Activated CD4-positive, alpha-beta T cell treated with anti-CD3 and anti-CD28 coated beads for 48 hours (primary cell): ENCODE data around the gene OLR1.
"Not testable (repeated sequence)": the region's sequence is repeated elsewhere in the genome, so short reads cannot be mapped to it uniquely, and the experiment has no call there.

Source experiments
- DNase-seq: peaks from one replicate; pipeline ENCODE4 v3.0.0-alpha.2; 2020

Gene OLR1

DNA sequence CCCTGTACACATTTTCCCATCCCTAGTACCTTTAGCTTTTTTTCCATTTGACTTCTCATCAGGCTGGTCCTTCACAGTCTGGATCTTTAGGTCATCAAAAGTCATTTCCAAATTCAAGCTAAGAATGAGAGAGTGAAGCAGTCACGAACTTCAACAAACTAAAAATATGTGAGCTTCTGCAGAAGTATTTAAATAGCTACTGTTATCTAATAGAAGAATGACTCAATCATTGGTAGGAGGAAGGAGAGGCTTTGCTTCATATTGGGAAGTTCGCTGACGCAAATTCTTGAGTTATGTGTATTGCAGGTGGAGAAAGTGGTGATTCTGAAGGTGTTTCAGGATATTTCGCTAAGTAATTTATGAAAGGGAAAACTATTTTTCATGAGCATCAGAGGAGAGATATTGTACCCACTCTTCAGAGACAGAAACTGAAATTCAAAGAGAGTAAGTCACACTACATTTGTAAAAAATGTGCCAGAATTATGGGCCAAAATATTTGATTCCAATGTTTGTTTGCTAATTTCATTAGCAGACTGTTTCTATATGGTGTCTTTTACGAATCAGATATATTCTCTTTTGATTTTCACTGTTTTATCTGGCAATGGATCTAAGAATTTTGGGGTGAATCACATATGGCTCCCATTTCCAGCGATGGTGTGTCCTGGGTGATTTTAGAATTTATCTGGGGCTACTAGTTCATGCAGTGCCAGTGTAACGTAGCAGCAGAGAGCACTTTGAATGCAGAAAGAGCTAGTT lies at the start of gene OLR1:
TSS of gene OLR1 (minus strand) at position 160 of the 756 bp plus-strand sequence. CDS start at position 105, 55 bp downstream.
- DNase-seq = no peak

DNA sequence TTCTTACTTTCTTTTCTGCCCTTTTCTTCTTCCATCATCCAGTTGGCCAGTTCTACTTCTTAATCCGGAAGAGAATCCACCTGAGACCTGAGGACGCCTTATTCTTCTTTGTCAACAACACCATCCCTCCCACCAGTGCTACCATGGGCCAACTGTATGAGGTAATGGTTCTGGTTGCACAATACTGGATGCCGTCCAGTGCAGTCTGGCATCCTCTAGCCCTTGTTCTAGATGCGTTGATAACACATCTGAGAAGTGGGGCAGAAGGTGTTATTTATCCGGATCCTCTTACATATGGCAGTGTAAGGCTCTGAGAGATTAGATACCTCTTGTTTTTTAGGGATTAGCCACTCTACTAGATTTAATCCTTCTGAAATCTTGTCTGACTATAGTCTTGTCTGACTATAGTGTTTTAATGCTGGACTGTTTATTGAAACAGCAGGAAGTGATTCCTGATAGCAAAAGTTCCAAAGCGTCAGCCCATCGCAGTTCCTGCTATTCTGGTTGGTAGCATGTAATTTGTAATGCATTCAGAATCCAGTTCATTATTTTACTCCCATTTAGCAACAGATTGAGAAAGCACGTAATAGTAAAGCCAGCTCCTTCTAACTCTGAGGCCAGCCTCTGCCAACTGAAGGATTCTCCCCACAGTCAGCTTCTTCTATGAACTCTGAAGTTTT lies 48.6 kb upstream of the OLR1 start:
- DNase-seq = no peak

DNA sequence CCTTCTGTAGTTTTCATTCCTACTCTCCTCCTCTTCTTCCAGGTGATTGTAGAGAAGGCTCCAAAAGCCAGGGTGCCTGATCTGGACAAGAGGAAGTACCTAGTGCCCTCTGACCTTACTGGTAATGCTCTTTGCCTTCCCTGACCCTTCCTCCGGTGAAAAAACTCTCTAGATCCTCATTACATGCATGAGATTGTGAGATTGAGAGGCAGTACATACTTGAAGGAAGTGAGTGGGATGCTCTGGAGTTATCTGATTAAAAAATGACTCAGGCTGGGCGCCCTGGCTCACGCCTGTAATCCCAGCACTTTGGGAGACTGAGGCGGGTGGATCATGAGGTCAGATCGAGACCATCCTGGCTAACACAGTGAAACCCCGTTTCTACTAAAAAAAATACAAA lies 46.1 kb upstream of the OLR1 start:
- DNase-seq = no peak

DNA sequence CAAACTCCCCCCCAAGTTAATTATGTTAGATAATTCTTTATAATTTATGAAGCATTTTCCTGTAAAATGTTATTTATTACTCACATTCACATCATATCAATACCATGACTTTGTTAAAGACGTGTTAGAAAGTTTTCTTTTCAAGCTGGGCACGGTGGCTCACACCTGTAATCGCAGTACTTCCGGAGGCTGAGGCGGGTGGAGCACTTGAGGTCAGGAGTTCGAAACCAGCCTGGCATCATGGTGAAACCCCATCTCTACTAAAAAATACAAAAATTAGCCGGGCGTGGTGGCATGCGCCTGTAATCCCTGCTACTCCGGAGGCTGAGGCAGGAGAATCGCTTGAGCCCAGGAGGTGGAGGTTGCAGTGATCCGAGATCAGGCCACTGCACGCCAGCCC lies 44.0 kb upstream of the OLR1 start:
- DNase-seq = peak; percentile 28

DNA sequence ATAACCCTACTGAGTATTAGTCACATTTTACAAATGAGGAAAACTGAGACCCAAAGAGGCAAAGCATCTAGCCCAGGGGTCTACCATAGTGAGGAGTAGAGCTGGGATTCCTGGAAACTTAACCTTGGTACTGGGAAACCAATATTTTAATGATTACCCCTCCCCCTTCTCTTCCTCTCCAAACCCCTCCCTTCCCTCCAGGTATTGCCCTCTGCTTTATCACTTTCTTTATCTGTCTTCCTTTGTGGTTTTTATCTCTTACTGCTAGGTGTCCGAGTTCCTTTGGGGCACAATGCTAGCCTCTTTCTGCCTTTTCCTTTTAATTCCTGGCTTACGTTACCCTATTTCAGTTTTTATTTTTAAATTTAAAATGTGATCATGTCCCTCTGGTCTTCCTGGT lies 43.5 kb upstream of the OLR1 start:
- no peak for DNase-seq

DNA sequence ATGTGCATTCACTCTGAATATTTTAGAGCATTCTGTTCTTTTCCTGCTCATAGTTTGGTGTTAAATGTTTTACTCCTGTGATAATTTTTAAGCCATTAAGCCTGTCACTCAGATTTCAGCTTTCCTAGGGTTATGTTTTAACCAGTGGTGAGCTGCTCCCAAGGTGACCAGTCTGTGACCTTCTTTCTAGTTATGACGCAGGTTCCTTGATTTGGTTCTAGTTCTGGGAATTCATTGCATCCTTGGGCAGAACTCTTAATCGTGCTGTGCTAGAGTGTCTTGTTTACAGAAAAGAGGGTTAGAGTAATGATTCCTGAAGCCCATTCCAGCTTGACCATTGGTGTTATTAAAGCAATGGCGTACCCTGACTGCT lies 42.9 kb upstream of the OLR1 start:
- DNase-seq = no peak

DNA sequence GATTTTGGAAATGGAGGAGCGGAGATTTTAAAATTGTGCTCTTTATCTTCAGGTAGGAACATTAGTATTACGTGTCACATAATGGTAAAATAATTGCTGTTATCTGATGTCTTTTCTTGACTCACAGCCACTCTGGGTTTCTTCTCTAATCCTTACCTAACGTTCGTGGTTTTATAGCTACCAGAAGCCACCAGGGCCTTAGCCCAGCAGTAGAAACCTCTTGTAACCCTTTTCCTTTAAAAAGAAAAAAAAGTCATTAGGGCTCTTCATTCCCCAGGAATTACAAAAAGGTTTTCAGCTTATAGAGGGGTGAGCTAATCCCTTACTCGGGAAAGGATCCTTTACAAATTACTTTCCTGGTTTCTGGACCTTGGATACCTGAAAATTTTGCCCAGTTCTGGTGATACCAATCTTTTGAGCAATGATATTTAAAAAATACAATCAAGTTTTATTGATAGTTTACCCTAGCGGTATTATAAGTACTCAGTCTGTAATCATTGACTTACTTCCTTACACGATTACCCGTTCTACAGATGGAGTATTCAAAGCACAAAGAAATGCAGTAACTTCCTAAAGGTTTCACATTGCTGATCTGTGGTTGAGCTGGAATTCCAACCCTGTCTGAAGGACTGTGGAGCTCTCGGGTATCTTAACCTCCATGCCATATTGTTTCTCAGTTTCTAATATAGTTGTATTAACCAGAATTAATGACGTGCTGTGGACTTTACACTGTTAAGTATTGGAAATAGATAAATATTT lies 42.4 kb upstream of the OLR1 start:
- no peak for DNase-seq

DNA sequence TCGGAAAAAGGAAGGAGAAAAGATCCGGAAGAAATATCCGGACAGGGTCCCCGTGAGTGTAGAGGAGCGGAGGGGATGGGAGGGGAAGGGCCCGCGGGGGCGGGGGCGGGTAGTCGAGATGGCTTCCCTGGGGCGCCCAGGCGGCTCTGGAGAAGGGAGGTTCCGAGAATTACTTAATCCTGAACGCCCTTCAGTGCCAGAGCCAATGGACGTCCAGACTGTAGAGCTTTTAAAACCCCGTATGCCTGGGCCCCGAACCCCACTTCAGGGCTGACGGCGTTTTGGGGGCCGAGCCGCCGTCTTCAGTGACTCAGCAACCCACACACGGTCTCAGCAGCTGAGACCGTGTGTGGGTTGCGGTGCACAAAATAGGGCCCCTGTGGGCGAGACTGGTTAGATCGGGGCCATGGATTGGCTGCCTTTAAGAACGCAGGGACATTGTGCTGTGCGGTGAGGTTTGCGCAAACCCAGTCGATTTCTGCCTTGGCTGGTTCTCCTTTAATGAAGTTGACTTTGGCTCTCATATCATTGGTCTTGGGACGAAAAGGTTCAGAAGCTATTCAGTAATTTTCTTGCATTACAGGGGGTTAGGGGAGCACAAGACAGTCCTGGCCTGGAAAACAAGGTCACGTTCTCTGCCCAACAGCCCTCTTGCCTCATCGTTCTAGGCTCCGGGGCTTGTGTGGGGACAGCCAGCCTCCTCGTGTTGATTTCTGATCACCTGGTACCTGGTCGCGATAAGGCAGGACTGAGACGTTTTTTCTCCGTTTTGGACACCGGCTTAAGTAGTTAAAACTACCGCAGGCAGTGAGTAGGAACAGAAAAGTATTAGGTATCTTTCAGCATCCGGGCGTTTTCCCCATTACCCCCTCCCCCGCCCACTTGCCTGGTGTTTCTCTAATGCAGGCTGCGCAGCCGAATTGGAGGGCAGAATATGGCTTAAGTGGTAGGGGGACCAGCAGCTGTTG lies 41.5 kb upstream of the OLR1 start:
- DNase-seq = peak; percentile 82

DNA sequence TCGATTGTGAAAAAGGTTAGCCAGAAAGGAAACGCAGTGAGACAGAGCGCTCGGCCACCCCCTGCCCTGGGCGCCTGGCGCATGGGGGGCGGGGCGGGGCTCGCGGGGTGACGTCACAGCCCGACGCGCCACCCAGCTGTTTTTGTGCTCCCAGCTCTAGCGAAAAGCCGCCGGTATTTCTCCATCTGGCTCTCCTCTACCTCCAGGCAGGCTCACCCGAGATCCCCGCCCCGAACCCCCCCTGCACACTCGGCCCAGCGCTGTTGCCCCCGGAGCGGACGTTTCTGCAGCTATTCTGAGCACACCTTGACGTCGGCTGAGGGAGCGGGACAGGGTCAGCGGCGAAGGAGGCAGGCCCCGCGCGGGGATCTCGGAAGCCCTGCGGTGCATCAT lies 40.8 kb upstream of the OLR1 start, which contains the start of gene GABARAPL1:
TSS of gene GABARAPL1 (plus strand) at position 139 of the 393 bp plus-strand sequence. CDS start at position 392, 253 bp downstream.
- peak; percentile 78 for DNase-seq

DNA sequence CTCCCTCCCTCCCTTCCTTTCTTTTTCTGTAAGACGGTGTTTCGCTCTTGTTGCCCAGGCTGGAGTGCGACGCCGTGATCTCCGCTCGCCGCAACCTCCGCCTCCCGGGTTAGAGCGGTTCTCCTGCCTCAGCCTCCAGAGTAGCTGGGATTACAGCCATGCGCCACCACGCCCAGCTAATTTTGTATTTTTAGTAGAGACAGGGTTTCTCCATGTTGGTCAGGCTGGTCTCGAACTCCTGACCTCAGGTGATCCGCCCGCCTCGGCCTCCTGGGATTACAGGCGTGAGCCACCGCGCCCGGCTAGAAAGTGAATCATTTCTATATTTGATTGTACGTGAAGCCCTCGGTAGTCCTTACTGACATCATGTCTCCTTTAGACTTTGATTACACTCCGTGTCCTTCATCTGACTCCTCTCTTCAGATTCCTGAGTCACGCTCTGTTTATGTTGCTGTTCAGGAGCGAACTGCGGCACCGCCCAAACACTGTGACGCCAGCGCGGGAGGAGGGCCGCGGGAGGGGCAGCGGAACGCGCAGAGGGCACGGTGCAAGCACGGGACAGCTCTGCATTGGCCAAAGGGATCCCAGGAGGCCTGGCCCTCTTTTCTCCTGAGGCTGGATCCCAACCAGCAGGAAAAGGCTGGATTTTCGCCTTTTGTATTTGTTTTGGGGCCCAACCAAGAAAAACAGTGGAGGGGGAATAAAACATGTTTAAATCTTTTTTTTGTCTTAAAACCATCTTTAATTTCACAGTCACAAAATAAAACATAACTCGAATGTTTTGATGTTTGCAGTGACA lies 40.2 kb upstream of the OLR1 start:
- DNase-seq = peak; percentile 91

DNA sequence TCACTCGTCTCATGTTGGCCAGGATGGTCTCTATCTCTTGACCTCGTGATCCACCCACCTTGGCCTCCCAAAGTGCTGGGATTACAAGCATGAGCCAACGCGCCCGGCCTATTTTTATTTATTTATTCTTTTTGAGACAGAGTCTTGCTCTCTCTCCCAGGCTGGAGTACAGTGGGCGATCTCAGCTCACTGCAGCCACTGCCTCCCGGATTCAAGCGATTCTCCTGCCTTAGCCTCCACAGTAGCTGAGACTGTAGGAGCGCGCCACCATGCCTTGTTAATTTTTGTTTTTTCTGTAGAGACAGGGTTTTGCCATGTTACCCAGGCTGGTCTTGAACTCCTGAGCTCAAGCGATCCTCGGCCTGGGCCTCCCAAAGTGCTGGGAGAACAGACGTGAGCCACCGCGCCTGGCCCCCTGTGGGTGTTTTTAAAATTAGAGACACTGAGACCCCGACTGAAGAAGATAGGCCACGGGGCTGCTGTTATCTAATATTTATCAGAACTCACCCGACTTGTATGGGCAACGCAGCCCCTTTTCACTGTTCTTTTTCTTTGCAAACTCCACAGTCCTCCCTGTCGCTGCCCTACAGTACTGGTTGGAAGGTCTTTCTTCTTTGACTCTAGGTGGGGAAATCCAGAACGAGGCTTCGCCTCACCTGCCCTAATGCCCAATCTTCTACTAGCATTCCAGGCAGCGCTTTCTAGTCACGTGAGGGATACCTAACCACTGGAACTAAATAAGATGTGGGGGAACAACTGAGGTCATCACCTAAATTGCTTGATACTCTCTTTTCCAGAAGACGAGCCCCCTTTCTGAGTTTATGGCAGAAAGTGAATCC lies 39.4 kb upstream of the OLR1 start:
- no peak for DNase-seq

DNA sequence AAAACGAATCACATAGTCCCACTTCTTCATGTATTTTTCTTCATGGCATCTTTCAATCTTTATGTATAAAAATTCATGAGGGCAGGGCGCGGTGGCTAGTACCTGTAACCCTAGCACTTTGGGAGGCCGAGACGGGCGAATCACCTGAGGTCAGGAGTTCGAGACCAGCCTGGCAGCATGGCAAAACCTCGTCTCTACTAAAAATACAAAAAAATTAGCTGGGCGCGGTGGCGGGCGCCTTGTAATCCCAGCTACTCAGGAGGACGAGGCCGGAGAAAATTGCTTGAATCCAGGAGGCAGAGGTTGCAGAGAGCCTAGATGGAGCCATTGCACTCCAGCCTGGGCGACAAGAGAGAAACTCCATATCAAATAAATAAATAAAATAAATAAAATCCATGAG lies 38.3 kb upstream of the OLR1 start:
- DNase-seq = no peak

DNA sequence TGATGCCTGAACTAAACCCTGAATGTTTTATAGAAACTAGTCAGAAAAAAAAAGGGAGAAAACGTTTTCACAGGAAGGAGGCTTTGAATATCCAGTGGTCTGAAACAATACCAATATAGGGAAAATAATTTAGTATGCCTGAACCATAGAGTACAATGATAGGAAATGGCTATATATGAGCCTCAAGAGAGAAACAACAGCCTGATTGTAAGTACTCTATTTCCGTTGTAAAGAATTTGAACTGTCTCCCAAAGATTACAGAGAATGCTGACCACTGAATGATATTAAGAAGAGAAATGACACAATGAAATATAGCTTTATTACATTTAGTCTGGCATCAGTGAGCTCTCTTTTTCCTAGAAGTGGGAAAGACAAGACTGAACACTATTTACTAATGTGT lies 35.2 kb upstream of the OLR1 start:
- no peak for DNase-seq

DNA sequence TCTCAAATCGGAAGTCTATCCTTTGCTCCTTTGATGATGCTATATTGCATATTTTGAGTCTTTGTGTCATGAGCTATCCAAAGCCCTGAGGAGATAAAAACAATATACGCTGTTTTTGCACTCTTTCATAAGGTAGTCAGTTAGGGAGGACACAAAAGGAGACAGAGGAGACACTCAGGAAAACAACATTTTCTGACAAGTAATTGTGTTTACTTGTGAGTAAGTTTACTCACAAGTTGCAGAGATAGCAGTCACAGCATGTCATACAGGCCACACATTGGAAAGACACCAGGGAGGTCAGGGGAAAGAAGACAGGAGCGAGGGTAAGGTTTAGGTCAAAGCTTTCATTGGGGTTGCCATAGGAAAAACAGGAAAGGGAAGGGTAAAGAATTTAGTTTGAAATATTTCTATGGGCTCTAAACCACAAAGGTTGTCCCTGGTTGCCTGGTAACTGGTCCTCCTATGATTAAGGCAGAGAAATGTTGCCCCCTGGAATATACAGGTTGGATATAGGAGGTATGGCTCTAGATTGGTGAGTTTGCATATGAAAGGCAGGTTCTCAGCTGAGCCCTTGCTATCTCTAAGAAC lies 33.4 kb upstream of the OLR1 start:
- DNase-seq = no peak

DNA sequence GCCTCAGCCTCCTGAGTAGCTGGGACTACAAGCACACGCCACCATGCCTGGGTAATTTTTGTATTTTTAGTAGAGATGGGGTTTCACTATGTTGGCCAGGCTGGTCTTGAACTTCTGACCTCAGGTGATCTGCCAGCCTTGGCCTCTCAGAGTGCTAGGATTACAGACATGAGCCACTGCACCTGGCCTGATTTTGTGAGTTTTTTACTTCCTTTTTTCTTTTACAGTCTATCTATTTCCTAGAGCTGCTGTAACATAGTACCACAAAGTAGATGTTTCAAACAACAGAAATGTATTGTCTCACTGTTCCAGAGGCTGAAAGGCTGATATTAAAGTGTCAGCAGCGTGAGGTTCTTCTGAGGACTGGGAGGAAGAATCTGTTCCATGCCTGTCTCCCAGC lies 32.6 kb upstream of the OLR1 start:
- not testable (repeated sequence) for DNase-seq

DNA sequence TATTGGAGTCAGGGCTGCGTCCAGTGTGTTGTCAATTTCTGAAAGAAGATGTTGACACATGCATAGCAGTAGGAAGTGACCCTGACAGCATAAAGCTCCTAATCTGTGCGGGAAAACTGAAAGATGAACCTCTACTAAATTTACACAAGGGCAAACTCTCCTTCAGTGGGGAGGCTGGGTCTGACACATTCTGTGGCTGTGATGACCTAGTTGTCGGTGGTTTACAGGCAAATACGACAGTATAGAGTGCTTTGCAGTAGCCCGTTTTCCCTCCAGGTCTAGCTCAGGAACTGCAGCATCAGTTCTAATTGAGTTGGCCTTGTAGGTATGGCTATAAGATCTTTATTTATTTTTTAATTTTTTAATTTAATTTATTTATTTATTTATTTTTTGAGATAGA lies 25.9 kb upstream of the OLR1 start:
- DNase-seq = no peak

DNA sequence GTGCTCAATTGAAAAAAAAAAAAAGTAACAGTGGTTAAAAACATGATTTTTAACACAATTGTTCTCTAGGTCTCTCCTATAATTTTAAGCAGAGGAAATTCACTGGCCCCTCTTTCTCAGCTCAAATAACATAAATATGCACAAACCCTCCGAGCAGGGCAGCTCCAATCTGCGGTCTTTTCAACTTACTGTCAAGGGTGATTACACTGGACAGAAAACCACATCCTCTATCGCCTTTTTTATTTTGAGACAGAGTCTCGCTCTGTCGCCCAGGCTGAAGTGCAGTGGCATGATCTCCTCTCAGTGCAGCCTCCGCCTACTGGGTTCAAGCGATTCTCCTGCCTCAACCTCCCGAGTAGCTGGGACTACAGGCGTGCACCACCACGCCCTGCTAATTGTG lies 24.3 kb upstream of the OLR1 start:
- no peak for DNase-seq

DNA sequence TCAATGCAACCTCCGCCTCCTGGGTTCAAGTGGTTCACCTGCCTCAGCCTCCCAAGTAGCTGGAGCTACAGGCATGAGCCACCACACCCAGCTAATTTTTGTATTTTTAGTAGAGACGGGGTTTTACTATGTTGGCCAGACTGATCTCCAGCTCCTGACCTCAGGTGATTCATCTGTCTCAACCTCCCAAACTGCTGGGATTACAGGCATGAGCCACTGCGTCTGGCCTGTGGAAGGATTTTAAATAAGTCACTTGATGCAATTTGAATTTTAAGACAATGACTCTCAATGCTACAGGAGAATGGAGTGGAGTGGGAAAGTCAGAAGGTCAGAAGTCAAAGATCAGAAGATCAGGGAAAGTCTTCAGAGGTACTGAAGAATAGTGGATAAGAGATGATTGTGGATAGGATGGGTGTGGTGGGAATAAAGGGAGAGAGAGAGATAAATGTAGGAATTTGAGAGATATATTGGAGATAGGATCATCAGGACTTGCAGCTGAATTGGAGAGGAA lies 22.3 kb upstream of the OLR1 start:
- DNase-seq = no peak

DNA sequence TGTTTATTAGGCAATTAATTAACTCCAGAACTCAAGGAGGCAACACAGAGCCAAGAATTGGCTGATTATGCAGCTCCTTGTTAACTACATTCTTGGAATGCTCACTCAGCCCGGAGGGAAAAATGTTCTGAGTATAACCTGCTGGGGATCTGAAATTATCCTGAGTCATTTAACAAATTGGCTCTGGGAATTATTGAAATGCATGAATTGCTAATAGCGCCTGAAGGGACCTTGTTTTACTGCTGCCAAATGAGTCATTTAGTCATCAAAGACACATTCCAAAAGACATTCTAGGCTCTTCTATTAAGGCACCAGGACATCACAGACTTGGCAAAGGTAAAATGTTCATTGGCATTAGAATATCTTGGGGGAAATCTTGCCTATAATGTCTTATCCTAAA lies 19.9 kb upstream of the OLR1 start:
- DNase-seq = no peak
